IMR-90 (cell line): ENCODE measurements around the gene SLC35F6. TPM values are rescaled to one million over a fixed set of nuclear protein-coding genes. Genes with fewer than 3 reads are reported as not detected.
A peak's percentile ranks its signal among the peaks of the same experiment; 100 is the strongest.

Experiments
- ATAC-seq: fragments of 200-7000 bp; cut with Tn5 transposase; 2 replicates; pipeline ENCODE4 v1.9.1; 2020; ENCODE audit warnings: low read depth, mild to moderate bottlenecking, moderate library complexity
- BruUV-seq: library from RNA; stranded (reverse); fragments of 400-500 nt; replicated peaks from 2 replicates; lab custom pipeline; 2021; lab: Mats Ljungman, UMichigan
- CTCF ChIA-PET: fragments of 300-600 bp; formaldehyde crosslinking; extraction: SDS; loops from one replicate; lab custom pipeline; 2021; ENCODE audit warnings: antibody characterized with exemption; lab: Yijun Ruan, JAX
- POLR2A ChIA-PET: fragments of 300-600 bp; sonication (Branson Sonifier 250); formaldehyde crosslinking; loops from one replicate; lab custom pipeline; 2022; ENCODE audit warnings: antibody characterized with exemption; ENCODE audit not compliant: unreplicated experiment; lab: Charles Lee
- DNase-seq: peaks from one replicate; pipeline ENCODE4 v3.0.0; 2013
- H2AFZ ChIP-seq: replicated peaks from 2 replicates; pipeline ENCODE3; 2013; ENCODE audit warnings: low read length, mild to moderate bottlenecking; ENCODE audit not compliant: poor library complexity
- H2AK5ac ChIP-seq: 2 replicates; pipeline ENCODE4 v1.6.1; 2013; ENCODE audit warnings: low read depth, low read length, inconsistent platforms
- H2AK9ac ChIP-seq: replicated peaks from 2 replicates; pipeline ENCODE3; 2013; ENCODE audit warnings: mild to moderate bottlenecking, low read depth, low read length, moderate library complexity; ENCODE audit not compliant: poor library complexity
- H2BK120ac ChIP-seq: 2 replicates; pipeline ENCODE4 v1.6.1; 2013; ENCODE audit warnings: low read depth, low read length, inconsistent platforms
- H2BK15ac ChIP-seq: 3 replicates; pipeline ENCODE4 v1.6.1; 2013; ENCODE audit warnings: low read depth, low read length, inconsistent platforms
- H2BK20ac ChIP-seq: 2 replicates; pipeline ENCODE4 v1.6.1; 2013; ENCODE audit warnings: low read depth, mild to moderate bottlenecking, inconsistent platforms, low read length, moderate library complexity
- H2BK5ac ChIP-seq: 2 replicates; pipeline ENCODE4 v1.6.1; 2013; ENCODE audit warnings: mild to moderate bottlenecking, low read depth, low read length, inconsistent platforms; ENCODE audit not compliant: poor library complexity, severe bottlenecking
- H3K14ac ChIP-seq: replicated peaks from 2 replicates; pipeline ENCODE4 v1.6.1; 2013; ENCODE audit warnings: low read depth, low read length, inconsistent platforms
- H3K18ac ChIP-seq: 2 replicates; pipeline ENCODE4 v1.6.1; 2013; ENCODE audit warnings: low read depth, low read length, control low read depth
- H3K23ac ChIP-seq: 2 replicates; pipeline ENCODE4 v1.6.1; 2013; ENCODE audit warnings: low read depth, low read length, inconsistent platforms
- H3K27ac ChIP-seq: 2 replicates; pipeline ENCODE4 v1.5.1; 2013; ENCODE audit warnings: mild to moderate bottlenecking, control low read depth, low read length; ENCODE audit not compliant: insufficient read depth
- H3K27me3 ChIP-seq: 2 replicates; pipeline ENCODE4 v1.6.1; 2013; ENCODE audit warnings: low read length; ENCODE audit not compliant: control insufficient read depth, insufficient read depth
- H3K36me3 ChIP-seq: 2 replicates; pipeline ENCODE4 v1.6.1; 2013; ENCODE audit warnings: low read length, mixed read lengths; ENCODE audit not compliant: control insufficient read depth, insufficient read depth
- H3K4ac ChIP-seq: 2 replicates; pipeline ENCODE4 v1.6.1; 2013; ENCODE audit warnings: low read depth, low read length, inconsistent platforms
- H3K4me1 ChIP-seq: 2 replicates; pipeline ENCODE4 v1.6.1; 2013; ENCODE audit warnings: low read length, mixed read lengths; ENCODE audit not compliant: control insufficient read depth, insufficient read depth
- H3K4me2 ChIP-seq: 2 replicates; pipeline ENCODE4 v1.6.1; 2013; ENCODE audit warnings: low read depth, mild to moderate bottlenecking, control low read depth, low read length, moderate library complexity
- H3K4me3 ChIP-seq: 2 replicates; pipeline ENCODE4 v1.5.1; 2013; ENCODE audit warnings: low read depth, mild to moderate bottlenecking, control low read depth, low read length, moderate library complexity; ENCODE audit not compliant: insufficient read depth
- H3K56ac ChIP-seq: 2 replicates; pipeline ENCODE4 v1.6.1; 2013; ENCODE audit warnings: low read length, inconsistent platforms; ENCODE audit not compliant: insufficient read depth; ENCODE audit errors: extremely low read depth
- H3K79me1 ChIP-seq, 2 experiments: 2 replicates each; pipeline ENCODE4 v1.6.1; 2013; ENCODE audit warnings: low read length in 2 of 2, inconsistent platforms in 1 of 2, low read depth in 1 of 2
- H3K9ac ChIP-seq: 2 replicates; pipeline ENCODE4 v1.6.1; 2013; ENCODE audit warnings: low read depth, low read length, control low read depth
- H3K9me1 ChIP-seq: 2 replicates; pipeline ENCODE4 v1.6.1; 2013; ENCODE audit warnings: low read length, inconsistent platforms; ENCODE audit not compliant: insufficient read depth
- H3K9me3 ChIP-seq: 2 replicates; pipeline ENCODE4 v1.6.1; 2013; ENCODE audit warnings: low read length; ENCODE audit not compliant: control insufficient read depth, insufficient read depth
- H4K20me1 ChIP-seq: 2 replicates; pipeline ENCODE4 v1.6.1; 2013; ENCODE audit warnings: low read length, inconsistent platforms; ENCODE audit not compliant: insufficient read depth
- H4K5ac ChIP-seq: 2 replicates; pipeline ENCODE4 v1.6.1; 2013; ENCODE audit warnings: mild to moderate bottlenecking, low read depth, low read length, control low read depth
- H4K8ac ChIP-seq, 2 experiments: 2 replicates each; pipeline ENCODE4 v1.6.1; 2013; ENCODE audit warnings: low read depth in 2 of 2, low read length in 2 of 2, control low read depth in 1 of 2, inconsistent platforms in 1 of 2
- H4K91ac ChIP-seq: 2 replicates; pipeline ENCODE4 v1.6.1; 2013; ENCODE audit warnings: low read depth, low read length, inconsistent platforms; ENCODE audit not compliant: insufficient read depth
- BHLHE40 ChIP-seq: fragments of 150-350 bp; IDR thresholded peaks from 2 replicates; pipeline ENCODE4 v1.6.1; 2016; ENCODE audit warnings: mild to moderate bottlenecking, low read depth, low read length
- CEBPB ChIP-seq: IDR thresholded peaks from 2 replicates; pipeline ENCODE4 v1.6.1; 2012; ENCODE audit warnings: low read depth, low read length, improper control_type of control experiment
- CHD1 ChIP-seq: IDR thresholded peaks from 2 replicates; pipeline ENCODE4 v1.6.1; 2012; ENCODE audit warnings: low read depth, low read length, improper control_type of control experiment
- FOS ChIP-seq: fragments of 150-350 bp; IDR thresholded peaks from 2 replicates; pipeline ENCODE4 v1.6.1; 2016; ENCODE audit warnings: low read depth, low read length
- MAFK ChIP-seq: IDR thresholded peaks from 2 replicates; pipeline ENCODE4 v1.6.1; 2012; ENCODE audit warnings: low read depth, low read length, improper control_type of control experiment
- MAZ ChIP-seq: IDR thresholded peaks from 2 replicates; pipeline ENCODE4 v1.6.1; 2012; ENCODE audit warnings: low read depth, mild to moderate bottlenecking, low read length, improper control_type of control experiment, moderate library complexity, borderline replicate concordance
- MXI1 ChIP-seq: IDR thresholded peaks from 2 replicates; pipeline ENCODE4 v1.6.1; 2012; ENCODE audit warnings: low read depth, mild to moderate bottlenecking, low read length, moderate library complexity, borderline replicate concordance
- NFE2L2 ChIP-seq: fragments of 150-350 bp; IDR thresholded peaks from 2 replicates; pipeline ENCODE4 v1.6.1; 2016; ENCODE audit warnings: low read depth, mild to moderate bottlenecking, low read length
- POLR2A ChIP-seq: IDR thresholded peaks from 2 replicates; pipeline ENCODE4 v1.6.1; 2012; ENCODE audit warnings: mild to moderate bottlenecking, low read depth, low read length
- RAD21 ChIP-seq: IDR thresholded peaks from 2 replicates; pipeline ENCODE4 v1.6.1; 2012; ENCODE audit warnings: low read length, improper control_type of control experiment
- RCOR1 ChIP-seq: IDR thresholded peaks from 2 replicates; pipeline ENCODE4 v1.6.1; 2012; ENCODE audit warnings: mild to moderate bottlenecking, low read length, improper control_type of control experiment; ENCODE audit not compliant: insufficient replicate concordance
- RFX5 ChIP-seq: IDR thresholded peaks from 2 replicates; pipeline ENCODE4 v1.8.0; 2012; ENCODE audit warnings: low read depth, mild to moderate bottlenecking, low read length, moderate library complexity
- SMC3 ChIP-seq: fragments of 150-350 bp; IDR thresholded peaks from 2 replicates; pipeline ENCODE4 v1.6.1; 2016; ENCODE audit warnings: low read depth, mild to moderate bottlenecking, antibody characterized with exemption, low read length, moderate library complexity
- USF2 ChIP-seq: fragments of 150-350 bp; IDR thresholded peaks from 2 replicates; pipeline ENCODE4 v1.6.1; 2017; ENCODE audit warnings: mild to moderate bottlenecking, antibody characterized with exemption, low read length, low read depth
- WGBS, 2 experiments: methylation state at CpG; one replicate each; pipeline versions ENCODE4 v1.1.5 to v1.1.7; 2013; ENCODE audit warnings: missing lambda C conversion rate in 2 of 2; ENCODE audit not compliant: insufficient read length in 1 of 2; ENCODE audit errors: extremely low coverage in 2 of 2; 5-methylcytosine and 5-hydroxymethylcytosine counted together
- dilution Hi-C: fragments of 300-500 bp; cut with HindIII; formaldehyde crosslinking; loops from one replicate; pipeline ENCODE4 v1.14.3; 2018; ENCODE audit warnings: low sequenced_read_pairs; ENCODE audit not compliant: unreplicated experiment
- in situ Hi-C: fragments of 300-500 bp; cut with MboI; formaldehyde crosslinking; loops from 3 replicates; pipeline ENCODE4 v1.14.3; 2019; ENCODE audit warnings: low sequenced_read_pairs, inconsistent platforms, mixed read lengths
- intact Hi-C: fragments of 100-400 bp; cut with micrococcal nuclease; formaldehyde crosslinking; loops from 2 replicates; pipeline ENCODE4 v1.10.0; 2022
- polyA plus RNA-seq, 3 experiments: library from polyadenylated mRNA; depleted of rRNA; stranded (reverse); fragments of >200 nt; gene quantifications; 2 replicates each; pipeline ENCODE4 v1.2.3, GENCODE V29; 2012; ENCODE audit warnings: low replicate concordance in 1 of 3
- total RNA-seq: library from RNA; depleted of rRNA; stranded (reverse); fragments of >200 nt; gene quantifications from 2 replicates; pipeline ENCODE4 v1.2.3, GENCODE V29; 2012
- TF ChIP-seq, protein P1 (sequence below): fragments of 150-350 bp; IDR thresholded peaks from 2 replicates; pipeline ENCODE4 v1.6.1; 2016; ENCODE audit warnings: low read depth, mild to moderate bottlenecking, low read length, moderate library complexity, borderline replicate concordance
- TF ChIP-seq, protein P2 (sequence below): conservative IDR thresholded peaks from 2 replicates; pipeline ENCODE4 v1.5.1; 2012; ENCODE audit warnings: mild to moderate bottlenecking, low read depth, low read length, improper control_type of control experiment

Gene SLC35F6
- total and polyA plus RNA-seq, 2 of the 4 experiments (the other 2 are of a cell fraction): 19.1 to 30.6 TPM

DNA sequence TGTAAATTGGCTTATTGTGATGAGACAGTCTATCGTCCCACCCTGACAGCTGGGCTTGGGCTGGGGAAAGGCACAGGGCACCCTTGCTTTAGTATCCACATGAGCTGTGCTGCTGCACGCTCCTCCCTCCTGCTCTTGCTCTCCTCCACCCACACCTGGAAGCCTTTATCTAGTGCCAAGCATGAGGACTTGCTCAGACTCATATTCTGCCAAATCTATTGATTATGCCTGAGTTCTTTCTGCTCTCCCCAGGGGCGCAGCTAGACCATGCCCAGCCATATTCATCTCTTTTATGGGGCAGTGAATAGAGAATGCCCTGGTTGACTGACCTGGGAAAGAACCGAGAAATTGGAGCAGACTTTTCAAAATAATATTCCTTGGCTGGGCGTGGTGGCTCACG is 54.9 kb downstream of the SLC35F6 start:
- H2AFZ ChIP-seq: no peak overlapping the region
- no peaks in the 10 kb centered on the region for H3K36me3 ChIP-seq
- no peak overlapping the region for H4K8ac ChIP-seq
- H3K56ac ChIP-seq: no peak overlapping the region
- ATAC-seq: no peak
- in situ Hi-C loops (no loop called here), dilution Hi-C loops (no loop called here), intact Hi-C loops (no loop called here)
- H3K27ac ChIP-seq: no peak overlapping the region
- no peaks in the 10 kb centered on the region; the same call in 1 of the 2 replicates for H3K9me3 ChIP-seq
- H4K20me1 ChIP-seq: no peaks in the 10 kb centered on the region
- no peak overlapping the region for H4K91ac ChIP-seq
- no peak overlapping the region for H2AK5ac ChIP-seq
- TF ChIP-seq BHLHE40 (no peak), CEBPB (no peak), CHD1 (no peak), USF2 (no peak), MAFK (no peak), RCOR1 (no peak), RAD21 (no peak), MAZ (no peak), MXI1 (no peak), RFX5 (no peak), NFE2L2 (no peak), FOS (no peak), POLR2A (no peak), SMC3 (no peak)
- TF ChIP-seq, protein P1, sequence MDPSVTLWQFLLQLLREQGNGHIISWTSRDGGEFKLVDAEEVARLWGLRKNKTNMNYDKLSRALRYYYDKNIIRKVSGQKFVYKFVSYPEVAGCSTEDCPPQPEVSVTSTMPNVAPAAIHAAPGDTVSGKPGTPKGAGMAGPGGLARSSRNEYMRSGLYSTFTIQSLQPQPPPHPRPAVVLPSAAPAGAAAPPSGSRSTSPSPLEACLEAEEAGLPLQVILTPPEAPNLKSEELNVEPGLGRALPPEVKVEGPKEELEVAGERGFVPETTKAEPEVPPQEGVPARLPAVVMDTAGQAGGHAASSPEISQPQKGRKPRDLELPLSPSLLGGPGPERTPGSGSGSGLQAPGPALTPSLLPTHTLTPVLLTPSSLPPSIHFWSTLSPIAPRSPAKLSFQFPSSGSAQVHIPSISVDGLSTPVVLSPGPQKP: no peak
- TF ChIP-seq, protein P2, sequence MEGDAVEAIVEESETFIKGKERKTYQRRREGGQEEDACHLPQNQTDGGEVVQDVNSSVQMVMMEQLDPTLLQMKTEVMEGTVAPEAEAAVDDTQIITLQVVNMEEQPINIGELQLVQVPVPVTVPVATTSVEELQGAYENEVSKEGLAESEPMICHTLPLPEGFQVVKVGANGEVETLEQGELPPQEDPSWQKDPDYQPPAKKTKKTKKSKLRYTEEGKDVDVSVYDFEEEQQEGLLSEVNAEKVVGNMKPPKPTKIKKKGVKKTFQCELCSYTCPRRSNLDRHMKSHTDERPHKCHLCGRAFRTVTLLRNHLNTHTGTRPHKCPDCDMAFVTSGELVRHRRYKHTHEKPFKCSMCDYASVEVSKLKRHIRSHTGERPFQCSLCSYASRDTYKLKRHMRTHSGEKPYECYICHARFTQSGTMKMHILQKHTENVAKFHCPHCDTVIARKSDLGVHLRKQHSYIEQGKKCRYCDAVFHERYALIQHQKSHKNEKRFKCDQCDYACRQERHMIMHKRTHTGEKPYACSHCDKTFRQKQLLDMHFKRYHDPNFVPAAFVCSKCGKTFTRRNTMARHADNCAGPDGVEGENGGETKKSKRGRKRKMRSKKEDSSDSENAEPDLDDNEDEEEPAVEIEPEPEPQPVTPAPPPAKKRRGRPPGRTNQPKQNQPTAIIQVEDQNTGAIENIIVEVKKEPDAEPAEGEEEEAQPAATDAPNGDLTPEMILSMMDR: no peak
- ChIA-PET POLR2A (no interaction called here), CTCF (interaction anchor here (1.1 kb wide), 1 partner anchor 27 kb away, joined by 3 read pairs; no protein-coding TSS in a partner anchor)
- no peak overlapping the region for H2BK5ac ChIP-seq
- no peak overlapping the region for H3K9ac ChIP-seq
- no peak overlapping the region for H3K4me2 ChIP-seq
- H3K23ac ChIP-seq: no peak overlapping the region
- H3K4ac ChIP-seq: no peak overlapping the region
- no peak overlapping the region for H3K18ac ChIP-seq
- no peak overlapping the region for H4K5ac ChIP-seq
- no peaks in the 10 kb centered on the region for H3K79me1 ChIP-seq
- no TSS peak for BruUV-seq
- H3K14ac ChIP-seq: no peak overlapping the region
- H2BK20ac ChIP-seq: no peak overlapping the region
- H3K4me3 ChIP-seq: no peak overlapping the region
- H2BK120ac ChIP-seq: no peak overlapping the region
- no CpG with 5 or more reads among the region's 6 CpGs for WGBS, 2 experiments
- no peak overlapping the region for H2BK15ac ChIP-seq
- H2AK9ac ChIP-seq: peak overlapping the region; percentile 37
- H3K27me3 ChIP-seq: peaks cover 22% of the 10 kb centered on the region
- no peak for DNase-seq
- no peaks in the 10 kb centered on the region for H3K4me1 ChIP-seq
- no peaks in the 10 kb centered on the region for H3K9me1 ChIP-seq
